ENCODE results near the gene BABAM2.

GRCh38 chr2:28267282-28267681 lies 376.8 kb downstream of the BABAM2 start:
- TF ChIP-seq, protein P1, sequence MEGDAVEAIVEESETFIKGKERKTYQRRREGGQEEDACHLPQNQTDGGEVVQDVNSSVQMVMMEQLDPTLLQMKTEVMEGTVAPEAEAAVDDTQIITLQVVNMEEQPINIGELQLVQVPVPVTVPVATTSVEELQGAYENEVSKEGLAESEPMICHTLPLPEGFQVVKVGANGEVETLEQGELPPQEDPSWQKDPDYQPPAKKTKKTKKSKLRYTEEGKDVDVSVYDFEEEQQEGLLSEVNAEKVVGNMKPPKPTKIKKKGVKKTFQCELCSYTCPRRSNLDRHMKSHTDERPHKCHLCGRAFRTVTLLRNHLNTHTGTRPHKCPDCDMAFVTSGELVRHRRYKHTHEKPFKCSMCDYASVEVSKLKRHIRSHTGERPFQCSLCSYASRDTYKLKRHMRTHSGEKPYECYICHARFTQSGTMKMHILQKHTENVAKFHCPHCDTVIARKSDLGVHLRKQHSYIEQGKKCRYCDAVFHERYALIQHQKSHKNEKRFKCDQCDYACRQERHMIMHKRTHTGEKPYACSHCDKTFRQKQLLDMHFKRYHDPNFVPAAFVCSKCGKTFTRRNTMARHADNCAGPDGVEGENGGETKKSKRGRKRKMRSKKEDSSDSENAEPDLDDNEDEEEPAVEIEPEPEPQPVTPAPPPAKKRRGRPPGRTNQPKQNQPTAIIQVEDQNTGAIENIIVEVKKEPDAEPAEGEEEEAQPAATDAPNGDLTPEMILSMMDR (IDR thresholded peaks at IDR 0.05; ENCODE audit: borderline replicate concordance, extremely low read depth, low read length, poor library complexity, severe bottlenecking): no peak
- TF ChIP-seq EZH2 (IDR thresholded peaks at IDR 0.05; ENCODE audit: borderline replicate concordance, low read depth, low read length, severe bottlenecking): no peak

Data from DND-41 (cell line).